Mucosa of stomach (tissue), 1 donor: ENCODE results near the gene TM9SF2.
A peak's percentile ranks its signal among the peaks of the same experiment; 100 is the strongest.
"Not testable (repeated sequence)": the region's sequence is repeated elsewhere in the genome, so short reads cannot be mapped to it uniquely, and the experiment has no call there.

Experiments used
- H3K27me3 ChIP-seq: one replicate; pipeline ENCODE4 v1.7.0; 2013; ENCODE audit warnings: mild to moderate bottlenecking, low read length; ENCODE audit not compliant: control insufficient read depth, insufficient read depth
- H3K36me3 ChIP-seq: one replicate; pipeline ENCODE4 v1.7.0; 2013; ENCODE audit warnings: low read length; ENCODE audit not compliant: control insufficient read depth, insufficient read depth
- H3K4me1 ChIP-seq: one replicate; pipeline ENCODE4 v1.7.0; 2013; ENCODE audit warnings: mild to moderate bottlenecking, low read length; ENCODE audit not compliant: control insufficient read depth, insufficient read depth
- H3K4me3 ChIP-seq: one replicate; pipeline ENCODE4 v1.7.0; 2013; ENCODE audit warnings: low read length
- H3K9ac ChIP-seq: one replicate; pipeline ENCODE4 v1.7.0; 2013; ENCODE audit warnings: mild to moderate bottlenecking, low read length, moderate library complexity
- H3K9me3 ChIP-seq: one replicate; pipeline ENCODE4 v1.7.0; 2013; ENCODE audit warnings: mild to moderate bottlenecking, low read length, moderate library complexity; ENCODE audit not compliant: control insufficient read depth
- donor health status: Pancreatic carcinoma.

Gene TM9SF2

DNA sequence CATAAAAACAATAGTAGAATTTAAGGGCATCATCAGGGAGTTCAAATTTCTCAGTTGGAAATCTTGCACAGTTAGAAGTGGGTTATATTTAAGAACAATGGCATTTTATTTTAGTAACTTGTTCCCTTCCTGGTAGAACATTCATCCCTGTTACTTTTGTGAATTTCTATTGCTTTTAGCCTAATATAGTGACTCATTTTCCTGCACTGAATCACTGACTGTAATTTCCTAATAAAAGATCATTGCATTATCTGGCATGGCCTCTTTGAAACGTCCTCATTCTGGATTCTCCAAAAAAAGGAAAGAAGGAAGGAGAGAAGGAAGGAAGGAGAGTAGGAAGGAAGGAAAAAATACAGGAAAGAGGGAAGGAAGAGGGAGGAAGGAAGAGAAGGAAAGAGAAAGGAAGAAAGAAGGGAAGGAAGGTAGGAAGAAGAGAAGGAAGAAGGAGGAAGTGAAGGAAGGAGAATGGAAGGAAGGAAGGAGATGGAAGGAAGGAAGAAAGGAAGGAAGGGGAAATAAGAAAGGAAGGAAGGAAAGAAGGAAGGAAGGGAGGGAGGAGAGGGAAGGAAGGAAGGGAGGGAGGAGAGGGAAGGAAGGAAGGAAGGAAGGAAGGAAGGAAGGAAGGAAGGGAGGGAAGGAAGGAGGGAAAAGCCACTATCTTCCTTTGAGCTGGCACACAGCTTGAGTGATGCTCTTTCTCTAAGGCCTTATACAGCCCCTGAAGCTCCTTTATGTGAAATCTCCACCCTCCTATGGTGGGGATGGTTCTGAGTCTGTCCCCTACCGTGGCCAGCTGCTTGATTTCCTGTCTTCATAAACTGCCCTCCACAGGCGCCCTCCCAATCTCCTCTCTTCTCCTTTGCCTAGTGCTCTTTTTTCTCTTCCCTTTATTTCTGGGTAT is 29.8 kb upstream of the TM9SF2 start:
- H3K9ac ChIP-seq, result no peak overlapping the region
- no peaks in the 10 kb centered on the region for H3K36me3 ChIP-seq
- no peak overlapping the region for H3K4me3 ChIP-seq
- peaks cover 14% of the 10 kb centered on the region for H3K4me1 ChIP-seq
- H3K27me3 ChIP-seq, result no peaks in the 10 kb centered on the region
- H3K9me3 ChIP-seq, result no peaks in the 10 kb centered on the region

DNA sequence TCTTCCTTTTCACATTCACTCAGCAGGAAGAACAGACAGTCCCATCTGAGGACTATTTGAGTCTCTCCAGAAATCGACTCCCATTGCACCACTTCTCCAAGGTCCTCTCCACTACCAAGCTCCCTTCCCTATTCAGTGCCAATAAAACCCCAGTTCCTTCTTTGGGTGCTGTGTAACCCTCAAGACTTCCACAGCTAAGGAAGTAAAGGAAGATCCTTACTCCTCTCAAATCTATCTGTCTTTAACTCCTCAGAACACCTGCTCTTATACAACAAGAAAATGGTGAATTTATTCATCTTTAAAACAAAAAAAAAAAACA is 29.2 kb upstream of the TM9SF2 start:
- H3K9ac ChIP-seq, result no peak overlapping the region
- no peak overlapping the region for H3K4me3 ChIP-seq
- H3K27me3 ChIP-seq, result no peaks in the 10 kb centered on the region
- H3K9me3 ChIP-seq, result no peaks in the 10 kb centered on the region
- no peaks in the 10 kb centered on the region for H3K36me3 ChIP-seq
- H3K4me1 ChIP-seq, result peaks cover 11% of the 10 kb centered on the region

DNA sequence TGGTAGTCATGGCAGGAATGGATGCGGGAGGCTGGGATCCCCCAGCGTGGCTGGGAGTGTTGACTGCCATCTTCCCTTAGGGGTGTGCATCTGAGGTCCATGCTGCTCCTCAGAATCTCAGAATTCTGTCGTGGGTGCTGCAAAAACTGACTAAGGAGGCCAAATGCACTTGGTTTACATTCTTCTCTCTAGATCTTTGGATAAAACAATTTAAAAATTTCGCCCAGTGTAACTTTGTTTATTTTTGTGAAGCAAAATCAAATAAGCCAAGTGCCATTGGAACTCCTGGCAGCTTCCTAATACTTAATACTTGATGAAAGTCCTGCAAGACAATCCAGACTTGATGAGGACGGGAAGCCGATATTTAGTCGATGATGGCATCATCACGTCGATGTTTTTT is 27.8 kb upstream of the TM9SF2 start:
- H3K4me3 ChIP-seq, result no peak overlapping the region
- H3K9me3 ChIP-seq, result no peaks in the 10 kb centered on the region
- H3K9ac ChIP-seq, result no peak overlapping the region
- H3K4me1 ChIP-seq, result peaks cover 5% of the 10 kb centered on the region
- H3K36me3 ChIP-seq, result no peaks in the 10 kb centered on the region
- no peaks in the 10 kb centered on the region for H3K27me3 ChIP-seq

DNA sequence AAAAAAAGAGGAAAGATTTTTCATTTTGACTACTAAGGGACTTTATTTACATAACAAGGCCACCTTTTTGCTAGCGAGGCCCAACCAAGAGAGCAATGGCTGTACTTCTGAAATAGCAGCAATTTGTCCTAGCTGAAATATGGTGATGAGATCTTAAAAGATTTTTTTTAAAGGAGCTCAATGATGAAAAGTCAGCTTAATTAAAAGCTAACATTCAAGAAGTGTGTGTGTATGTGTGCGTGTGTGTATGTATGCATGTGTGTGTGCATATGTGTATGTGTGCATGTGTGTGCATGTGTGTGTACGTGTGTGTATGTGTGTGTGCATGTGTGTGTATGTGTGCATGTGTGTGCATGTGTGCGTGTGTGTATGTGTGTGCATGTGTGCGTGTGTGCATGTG is 24.6 kb upstream of the TM9SF2 start:
- Histone ChIP-seq H3K27me3 (no peaks in the 10 kb centered on the region), H3K9ac (no peak overlapping the region), H3K9me3 (no peaks in the 10 kb centered on the region), H3K4me1 (no peaks in the 10 kb centered on the region), H3K4me3 (no peak overlapping the region), H3K36me3 (no peaks in the 10 kb centered on the region)

DNA sequence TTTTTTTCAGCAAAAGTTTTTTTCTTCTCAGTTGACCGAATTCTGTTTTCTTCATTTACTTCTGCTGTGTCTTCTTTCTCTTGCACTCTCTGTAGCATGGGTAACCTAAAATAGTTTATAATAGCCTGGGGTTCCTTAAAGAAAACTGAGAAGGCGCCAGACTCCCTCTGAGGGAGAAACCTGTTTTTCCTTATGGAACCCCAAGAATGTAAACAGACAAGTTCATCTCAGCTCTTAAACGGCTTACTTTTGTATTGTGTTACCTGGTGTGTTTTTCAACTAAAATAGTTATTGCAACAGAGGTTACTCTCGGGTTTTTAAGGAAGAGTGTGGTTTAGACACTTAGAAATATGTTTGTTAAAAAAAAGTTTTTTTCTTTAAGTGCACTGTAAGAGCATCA is 23.8 kb upstream of the TM9SF2 start:
- H3K27me3 ChIP-seq, result no peaks in the 10 kb centered on the region
- no peak overlapping the region for H3K9ac ChIP-seq
- H3K4me3 ChIP-seq, result no peak overlapping the region
- no peaks in the 10 kb centered on the region for H3K36me3 ChIP-seq
- H3K4me1 ChIP-seq, result no peaks in the 10 kb centered on the region
- H3K9me3 ChIP-seq, result no peaks in the 10 kb centered on the region

DNA sequence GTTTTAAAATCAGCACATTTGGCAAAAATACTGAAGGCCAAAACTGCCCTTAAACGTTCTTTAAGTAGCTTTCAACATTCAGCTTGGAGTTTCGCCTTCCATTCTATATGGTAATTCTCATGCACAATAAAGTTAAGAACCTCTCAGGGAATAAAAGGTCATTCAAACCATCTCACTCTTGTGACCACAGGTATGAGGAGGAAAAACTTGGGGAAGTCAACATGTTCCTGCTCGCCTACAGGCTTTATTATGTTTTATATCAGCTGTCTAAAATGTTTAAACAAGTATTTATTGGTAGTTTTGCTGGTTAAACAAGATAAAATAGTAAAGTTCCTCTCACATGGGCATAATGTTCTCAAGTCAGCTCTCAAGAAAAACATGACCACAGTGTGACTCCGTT is 19.9 kb upstream of the TM9SF2 start:
- no peak overlapping the region for H3K9ac ChIP-seq
- H3K4me1 ChIP-seq, result no peaks in the 10 kb centered on the region

DNA sequence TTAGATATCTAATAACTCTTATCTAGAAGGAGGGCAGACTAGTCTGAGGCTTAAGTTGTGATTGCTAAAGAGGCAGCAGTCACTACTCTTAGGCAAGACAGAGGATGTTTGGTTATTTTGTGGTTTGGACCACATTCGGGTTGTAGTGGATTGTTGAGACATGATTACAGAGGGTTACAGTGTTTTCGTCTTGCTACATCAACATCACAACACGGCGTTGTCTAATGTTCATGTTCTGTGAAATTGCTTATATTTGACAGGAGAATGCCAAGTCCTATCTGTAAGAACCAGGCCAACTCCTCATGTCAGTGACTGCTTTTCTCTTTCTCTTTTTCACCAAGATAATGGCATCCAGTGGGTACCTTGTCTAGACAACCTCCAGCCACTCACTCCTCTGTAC is 16.8 kb upstream of the TM9SF2 start:
- no peak overlapping the region for H3K4me3 ChIP-seq
- H3K9ac ChIP-seq, result no peak overlapping the region
- H3K36me3 ChIP-seq, result no peaks in the 10 kb centered on the region
- H3K4me1 ChIP-seq, result no peaks in the 10 kb centered on the region
- H3K27me3 ChIP-seq, result no peaks in the 10 kb centered on the region
- no peaks in the 10 kb centered on the region for H3K9me3 ChIP-seq

More for the DNA sequence above, 19.9 kb upstream of the TM9SF2 start:
- H3K4me3 ChIP-seq, result no peak overlapping the region
- H3K9me3 ChIP-seq, result no peaks in the 10 kb centered on the region
- H3K27me3 ChIP-seq, result no peaks in the 10 kb centered on the region
- no peaks in the 10 kb centered on the region for H3K36me3 ChIP-seq

DNA sequence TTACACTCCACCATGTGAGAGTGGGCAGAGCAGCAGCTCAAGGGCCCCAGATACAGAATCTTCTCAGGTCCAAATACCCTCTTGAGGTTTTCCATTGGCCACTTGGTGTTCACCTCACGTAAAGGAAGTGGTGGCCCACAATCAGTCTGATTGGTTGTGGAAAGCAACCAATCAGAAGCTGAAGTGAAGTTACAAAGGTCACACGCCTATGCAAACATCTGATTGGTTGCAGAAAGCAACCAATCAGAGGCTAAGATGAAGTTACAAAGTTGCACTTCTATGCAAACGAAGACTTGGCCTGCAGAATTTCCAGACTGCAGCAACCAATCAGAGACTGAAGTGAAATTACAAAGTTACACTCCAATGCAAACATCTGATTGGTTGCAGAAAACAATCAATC is 14.3 kb upstream of the TM9SF2 start:
- Histone ChIP-seq H3K27me3 (no peaks in the 10 kb centered on the region), H3K36me3 (no peaks in the 10 kb centered on the region), H3K9ac (no peak overlapping the region), H3K4me1 (no peaks in the 10 kb centered on the region), H3K4me3 (no peak overlapping the region), H3K9me3 (no peaks in the 10 kb centered on the region)

DNA sequence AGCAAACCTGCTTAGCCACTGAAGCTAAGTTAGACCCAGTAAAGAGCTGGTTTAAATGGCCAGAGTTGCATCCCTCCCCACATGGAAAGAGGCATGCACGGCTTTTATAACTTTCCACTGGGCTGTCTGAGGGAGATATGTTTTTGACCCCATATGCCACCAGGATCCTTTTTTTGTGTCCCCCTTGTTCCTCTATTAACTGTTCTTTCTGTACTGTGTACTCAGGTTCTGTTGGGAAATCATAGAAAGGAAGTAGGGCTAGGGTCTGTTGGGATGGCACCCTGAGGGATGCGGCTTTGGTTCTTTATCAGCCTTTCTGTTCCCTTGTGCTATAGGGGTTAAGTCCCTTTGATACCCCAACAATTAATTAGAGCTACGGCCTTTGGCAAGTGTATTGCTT is 12.2 kb upstream of the TM9SF2 start:
- Histone ChIP-seq H3K9me3 (no peaks in the 10 kb centered on the region), H3K4me3 (no peak overlapping the region), H3K4me1 (no peaks in the 10 kb centered on the region), H3K36me3 (no peaks in the 10 kb centered on the region), H3K27me3 (no peaks in the 10 kb centered on the region), H3K9ac (no peak overlapping the region)

DNA sequence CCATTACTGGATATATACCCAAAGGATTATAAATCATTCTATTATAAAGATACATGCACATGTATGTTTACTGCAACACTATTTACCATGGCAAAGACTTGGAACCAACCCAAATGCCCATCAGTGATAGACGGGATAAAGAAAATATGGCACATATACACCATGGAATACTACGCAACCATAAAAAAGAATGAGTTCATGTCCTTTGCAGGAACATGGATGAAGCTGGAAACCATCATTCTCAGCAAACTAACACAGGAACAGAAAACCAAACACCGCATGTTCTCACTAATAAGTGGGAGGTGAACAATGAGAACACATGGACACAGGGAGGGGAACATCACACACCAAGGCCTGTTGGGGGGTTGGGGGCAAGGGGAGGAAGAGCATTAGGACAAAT is 9.5 kb upstream of the TM9SF2 start:
- not testable (repeated sequence) for H3K4me1 ChIP-seq, H3K9ac ChIP-seq, H3K36me3 ChIP-seq, H3K4me3 ChIP-seq, H3K9me3 ChIP-seq, H3K27me3 ChIP-seq

DNA sequence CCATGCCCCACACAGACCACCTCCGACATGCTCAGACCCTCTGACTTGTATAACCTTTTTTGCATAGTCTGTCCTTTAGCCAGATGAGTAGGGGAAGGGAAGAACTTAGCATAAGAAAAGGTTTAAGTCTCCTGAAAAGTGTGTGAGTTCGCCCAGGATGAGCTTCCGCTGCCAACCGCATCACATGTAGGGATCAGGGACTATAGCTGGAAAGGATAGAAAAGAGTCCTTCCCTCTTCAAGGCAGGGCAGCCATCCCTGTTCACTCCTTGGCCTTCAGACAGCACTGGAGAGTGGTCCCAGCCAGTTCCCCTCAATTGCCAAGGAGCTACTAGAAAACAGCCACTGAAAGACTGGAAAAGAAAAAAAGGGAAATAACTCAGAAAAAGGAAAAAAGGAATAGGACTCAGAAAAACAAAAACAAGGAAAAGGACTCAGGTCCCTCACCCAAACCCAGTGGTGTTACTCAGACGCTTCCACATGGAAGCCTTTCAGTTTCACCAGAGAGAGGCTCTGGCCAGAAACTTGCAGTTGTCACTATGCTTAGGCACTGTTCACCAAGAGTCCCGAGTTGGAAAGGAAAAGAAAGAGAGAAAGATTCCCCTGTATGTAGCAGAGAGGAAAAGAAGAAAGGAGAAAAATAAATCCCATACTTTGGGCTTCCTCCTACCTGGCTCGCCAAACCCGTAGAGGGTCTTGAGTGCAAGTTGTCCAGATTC is 5.6 kb upstream of the TM9SF2 start:
- Histone ChIP-seq H3K27me3 (no peaks in the 10 kb centered on the region), H3K36me3 (no peaks in the 10 kb centered on the region), H3K4me1 (peaks cover 16% of the 10 kb centered on the region), H3K4me3 (peak overlapping the region; percentile 44), H3K9me3 (no peaks in the 10 kb centered on the region), H3K9ac (peak overlapping the region; percentile 63)

DNA sequence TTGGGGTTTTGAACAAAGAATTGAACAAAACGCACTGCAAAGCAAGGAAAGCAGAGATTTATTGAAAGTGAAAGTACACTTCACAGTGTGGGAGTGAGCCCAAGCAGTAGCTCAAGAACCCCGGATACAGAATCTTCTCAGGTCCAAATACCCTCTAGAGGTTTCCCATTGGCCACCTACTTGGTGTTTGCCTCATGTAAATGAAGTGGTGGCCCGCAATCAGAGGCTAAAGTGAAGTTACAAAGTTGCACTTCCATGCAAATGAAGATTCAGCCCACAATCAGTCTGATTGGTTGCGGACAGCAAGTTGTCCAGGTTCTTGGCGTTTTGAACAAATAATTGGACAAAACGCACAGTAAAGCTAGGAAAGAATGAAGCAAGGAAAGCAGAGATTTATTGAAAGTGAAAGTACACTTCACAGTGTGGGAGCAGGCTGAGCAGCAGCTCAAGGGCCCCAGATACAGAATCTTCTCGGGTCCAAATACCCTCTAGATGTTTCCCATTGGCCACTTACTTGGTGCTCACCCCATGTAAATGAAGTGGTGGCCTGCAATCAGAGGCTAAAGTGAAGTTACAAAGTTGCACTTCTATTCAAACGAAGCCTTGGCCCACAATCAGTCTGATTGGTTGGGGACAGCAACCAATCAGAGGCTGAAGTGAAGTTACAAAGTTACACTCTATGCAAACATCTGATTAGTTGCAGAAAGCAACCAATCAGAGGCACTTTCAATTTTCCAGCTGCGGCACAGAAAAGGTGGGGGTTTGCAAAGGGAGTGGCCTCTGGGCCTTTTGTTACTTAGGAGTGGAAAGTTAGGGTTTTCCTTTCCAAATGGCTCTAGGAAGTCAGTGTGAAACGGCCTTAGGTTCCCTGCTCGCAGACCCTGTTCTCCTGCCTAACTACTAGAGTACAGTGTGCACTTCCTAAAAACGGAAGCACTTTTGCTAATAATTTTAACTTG is 4.8 kb upstream of the TM9SF2 start:
- peak overlapping the region; percentile 63 for H3K9ac ChIP-seq
- H3K4me3 ChIP-seq, result peak overlapping the region; percentile 44
- H3K36me3 ChIP-seq, result no peaks in the 10 kb centered on the region
- H3K27me3 ChIP-seq, result no peaks in the 10 kb centered on the region
- no peaks in the 10 kb centered on the region for H3K9me3 ChIP-seq
- H3K4me1 ChIP-seq, result peaks cover 16% of the 10 kb centered on the region
